HFFc6 (cell line): ENCODE measurements around the gene EXOC6B. TPM values are rescaled to one million over a fixed set of nuclear protein-coding genes. Genes with fewer than 3 reads are reported as not detected.

ENCODE experiments used
- DNase-seq: peaks from one replicate; pipeline ENCODE4 v3.0.0-alpha.2; 2018
- H3K27ac Mint-ChIP-seq: 2 replicates; pipeline ENCODE4 v1.8.0; 2020; ENCODE audit warnings: mild to moderate bottlenecking, mixed read lengths
- H3K27me3 Mint-ChIP-seq: 2 replicates; pipeline ENCODE4 v1.8.0; 2021; ENCODE audit warnings: mild to moderate bottlenecking, moderate library complexity, mixed read lengths; ENCODE audit not compliant: insufficient read depth
- H3K36me3 Mint-ChIP-seq: 2 replicates; pipeline ENCODE4 v1.8.0; 2021; ENCODE audit warnings: low read depth, mixed read lengths
- H3K4me1 Mint-ChIP-seq: 2 replicates; pipeline ENCODE4 v1.8.0; 2020; ENCODE audit warnings: low read depth, mixed read lengths
- H3K4me3 Mint-ChIP-seq: 2 replicates; pipeline ENCODE4 v1.8.0; 2020; ENCODE audit warnings: mild to moderate bottlenecking, moderate library complexity, mixed read lengths
- H3K9me3 Mint-ChIP-seq: 2 replicates; pipeline ENCODE4 v1.8.0; 2020; ENCODE audit warnings: mild to moderate bottlenecking, mixed read lengths
- total RNA-seq, 6 experiments: library from RNA; stranded (reverse); fragmentation: NEBNext Ultra II Directional; extraction: Animal tissue kit (Norgen Biotek cat#: 25700); gene quantifications; 2 replicates in 1 of 6; 3 replicates in 5 of 6; pipeline ENCODE4 v1.2.3, GENCODE V29; 2021
- TF ChIP-seq, protein P1 (sequence below): fragments of 200-600 bp; sonication (generic); IDR thresholded peaks from 2 replicates; pipeline ENCODE4 v1.5.0; 2021; ENCODE audit warnings: antibody characterized with exemption, mild to moderate bottlenecking

EXOC6B gene
- total RNA-seq, 6 experiments from 2014 or later: 24.8 to 33.0 (median 27.4) TPM

DNA sequence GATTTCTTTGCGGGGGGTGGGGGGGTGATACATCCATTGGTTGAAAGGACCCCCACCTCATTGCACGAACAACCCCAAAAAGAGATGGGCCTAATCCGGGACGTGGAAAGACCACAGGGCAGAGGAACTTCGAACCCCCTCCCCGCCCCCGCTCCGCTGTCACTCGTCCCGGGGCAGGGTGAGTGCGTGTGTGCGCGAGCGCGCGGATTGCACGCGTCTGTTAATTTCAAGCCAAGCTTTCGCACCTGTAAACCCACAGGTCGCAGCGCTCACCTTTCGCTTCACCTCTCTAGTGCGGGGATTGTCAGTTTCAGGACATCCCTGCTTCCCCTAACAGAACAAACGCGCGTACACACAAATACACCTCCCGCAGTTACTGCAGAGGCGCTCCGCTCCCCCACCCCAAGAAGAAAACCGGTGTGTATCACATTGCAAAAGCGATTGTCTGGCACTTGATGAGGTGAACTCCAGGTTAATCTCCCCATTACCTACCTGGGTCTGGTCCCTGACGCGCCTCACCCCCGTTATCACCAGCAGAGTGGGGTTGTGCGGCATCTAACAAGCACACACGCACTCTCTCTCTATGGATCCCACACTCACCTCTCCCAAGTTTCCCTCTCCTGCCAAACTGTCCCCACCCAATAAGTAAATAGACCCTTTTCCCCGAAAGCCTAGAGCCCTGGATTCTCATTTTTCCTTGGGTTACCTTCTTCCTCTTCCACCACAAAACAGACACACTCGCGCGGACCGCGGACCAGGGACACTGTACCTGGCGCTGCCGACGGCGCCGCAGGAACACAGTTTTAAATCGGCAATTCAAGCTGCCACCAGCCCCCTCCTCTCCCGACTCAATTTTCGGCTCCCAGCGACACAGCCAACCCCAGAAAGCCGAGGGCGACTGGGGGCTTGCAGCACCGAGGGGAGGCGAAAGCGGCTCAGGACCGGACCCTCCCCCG lies 679.2 kb downstream of the EXOC6B start:
- peak overlapping the region; percentile 20; the same call in 1 of the 2 replicates for H3K4me3 Mint-ChIP-seq
- no peaks in the 10 kb centered on the region; the same call in 1 of the 2 replicates for H3K9me3 Mint-ChIP-seq
- peaks cover 5% of the 10 kb centered on the region; the same call in 1 of the 2 replicates for H3K36me3 Mint-ChIP-seq
- TF ChIP-seq, protein P1, sequence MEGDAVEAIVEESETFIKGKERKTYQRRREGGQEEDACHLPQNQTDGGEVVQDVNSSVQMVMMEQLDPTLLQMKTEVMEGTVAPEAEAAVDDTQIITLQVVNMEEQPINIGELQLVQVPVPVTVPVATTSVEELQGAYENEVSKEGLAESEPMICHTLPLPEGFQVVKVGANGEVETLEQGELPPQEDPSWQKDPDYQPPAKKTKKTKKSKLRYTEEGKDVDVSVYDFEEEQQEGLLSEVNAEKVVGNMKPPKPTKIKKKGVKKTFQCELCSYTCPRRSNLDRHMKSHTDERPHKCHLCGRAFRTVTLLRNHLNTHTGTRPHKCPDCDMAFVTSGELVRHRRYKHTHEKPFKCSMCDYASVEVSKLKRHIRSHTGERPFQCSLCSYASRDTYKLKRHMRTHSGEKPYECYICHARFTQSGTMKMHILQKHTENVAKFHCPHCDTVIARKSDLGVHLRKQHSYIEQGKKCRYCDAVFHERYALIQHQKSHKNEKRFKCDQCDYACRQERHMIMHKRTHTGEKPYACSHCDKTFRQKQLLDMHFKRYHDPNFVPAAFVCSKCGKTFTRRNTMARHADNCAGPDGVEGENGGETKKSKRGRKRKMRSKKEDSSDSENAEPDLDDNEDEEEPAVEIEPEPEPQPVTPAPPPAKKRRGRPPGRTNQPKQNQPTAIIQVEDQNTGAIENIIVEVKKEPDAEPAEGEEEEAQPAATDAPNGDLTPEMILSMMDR: no peak
- H3K27ac Mint-ChIP-seq: no peak overlapping the region
- DNase-seq: no peak
- peaks cover 46% of the 10 kb centered on the region for H3K27me3 Mint-ChIP-seq
- H3K4me1 Mint-ChIP-seq: peaks cover 35% of the 10 kb centered on the region

DNA sequence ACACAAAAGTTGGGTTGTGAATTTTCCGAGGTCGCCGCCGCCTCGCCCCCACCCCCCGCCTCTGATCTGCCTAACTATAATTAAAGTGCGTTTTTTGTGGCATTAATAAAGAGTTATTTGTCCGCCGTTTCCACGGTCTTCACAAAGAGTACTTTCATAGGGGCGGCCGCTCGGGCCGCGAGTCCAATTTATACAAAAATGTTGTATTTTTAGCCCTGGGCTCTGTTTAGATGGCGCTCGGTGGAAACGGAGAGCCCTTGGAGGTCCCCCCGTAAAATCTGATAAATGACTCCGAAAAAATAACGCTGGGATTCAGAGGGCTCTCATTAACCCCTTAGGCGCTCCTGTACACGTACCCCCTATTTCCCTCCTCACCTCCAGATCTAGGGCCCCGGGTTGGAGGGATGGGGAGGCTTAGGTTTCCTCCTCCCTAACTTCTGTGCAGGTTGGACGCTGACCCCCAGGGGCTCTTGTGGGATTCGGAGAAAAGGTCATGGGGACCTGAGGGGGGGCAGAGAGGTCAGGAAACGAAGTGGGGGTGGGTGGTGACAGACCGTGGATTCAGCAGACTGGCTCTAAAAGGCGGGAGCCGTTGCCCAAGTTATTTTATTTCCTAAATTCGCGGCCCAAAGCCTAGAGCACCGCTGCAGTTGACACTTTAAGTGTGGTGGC lies 680.0 kb downstream of the EXOC6B start:
- peak overlapping the region; percentile 77 for H3K4me3 Mint-ChIP-seq
- H3K36me3 Mint-ChIP-seq: peaks cover 5% of the 10 kb centered on the region; the same call in 1 of the 2 replicates
- no peaks in the 10 kb centered on the region; the same call in 1 of the 2 replicates for H3K9me3 Mint-ChIP-seq
- H3K4me1 Mint-ChIP-seq: peaks cover 35% of the 10 kb centered on the region
- no peak for DNase-seq
- TF ChIP-seq, protein P1: no peak
- peaks cover 46% of the 10 kb centered on the region for H3K27me3 Mint-ChIP-seq
- H3K27ac Mint-ChIP-seq: no peak overlapping the region

DNA sequence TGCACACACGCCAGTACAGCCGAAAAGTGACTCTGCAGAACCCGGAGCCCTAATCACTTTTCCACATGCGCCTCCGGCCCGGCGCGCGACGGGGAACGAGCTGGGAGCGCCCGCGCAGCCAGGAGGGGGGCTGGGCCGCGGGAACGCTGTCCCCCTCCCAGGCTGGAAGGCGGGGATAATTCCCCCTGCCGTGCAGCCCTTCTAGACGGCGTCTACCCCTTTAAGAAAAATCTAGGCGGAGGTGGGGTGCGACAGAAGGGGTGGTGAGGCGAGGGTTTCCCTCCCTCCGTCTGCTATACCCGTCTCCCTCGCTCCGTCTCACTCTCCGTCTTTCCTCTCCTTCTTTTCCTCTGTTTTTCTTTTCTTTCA lies 680.6 kb downstream of the EXOC6B start:
- DNase-seq: no peak
- peaks cover 5% of the 10 kb centered on the region; the same call in 1 of the 2 replicates for H3K36me3 Mint-ChIP-seq
- peaks cover 33% of the 10 kb centered on the region for H3K4me1 Mint-ChIP-seq
- no peak overlapping the region for H3K27ac Mint-ChIP-seq
- H3K4me3 Mint-ChIP-seq: peak overlapping the region; percentile 77
- peaks cover 46% of the 10 kb centered on the region for H3K27me3 Mint-ChIP-seq
- TF ChIP-seq, protein P1: no peak
- H3K9me3 Mint-ChIP-seq: no peaks in the 10 kb centered on the region; the same call in 1 of the 2 replicates

DNA sequence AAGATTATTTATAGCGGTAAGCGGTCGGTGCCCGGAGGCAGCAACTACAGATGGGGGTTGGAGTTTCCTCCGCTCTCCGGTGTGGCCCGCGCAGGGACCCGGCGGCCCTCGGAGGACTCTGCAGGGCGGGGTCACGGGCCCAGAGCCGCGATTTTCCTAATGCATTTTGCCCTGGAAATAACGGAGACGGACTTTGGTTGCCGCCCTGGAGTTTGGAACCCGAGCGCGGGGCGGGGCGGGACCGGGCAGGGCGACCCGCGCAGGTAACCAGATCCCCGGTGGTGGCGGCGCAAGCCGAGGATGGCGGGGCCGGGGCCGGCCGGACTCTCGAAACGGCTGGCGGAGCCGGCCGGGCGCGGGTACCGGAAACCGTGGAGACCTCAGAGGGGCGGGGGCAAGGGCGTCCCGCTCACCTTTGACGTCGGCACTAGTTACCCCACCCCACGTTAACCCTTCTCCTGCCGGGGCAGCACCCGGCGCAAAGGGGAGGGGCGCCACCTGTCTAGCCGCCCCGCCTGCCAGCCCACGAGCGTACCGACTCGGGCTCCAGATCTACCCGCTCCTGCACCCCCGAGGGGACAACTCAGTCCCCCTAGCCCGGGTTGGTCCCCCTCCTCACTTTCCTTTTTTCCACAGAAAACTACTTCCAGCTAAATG lies 681.1 kb downstream of the EXOC6B start:
- no peak overlapping the region for H3K27ac Mint-ChIP-seq
- peaks cover 27% of the 10 kb centered on the region for H3K4me1 Mint-ChIP-seq
- H3K27me3 Mint-ChIP-seq: peaks cover 43% of the 10 kb centered on the region
- H3K9me3 Mint-ChIP-seq: no peaks in the 10 kb centered on the region; the same call in 1 of the 2 replicates
- TF ChIP-seq, protein P1: no peak
- H3K36me3 Mint-ChIP-seq: peaks cover 5% of the 10 kb centered on the region; the same call in 1 of the 2 replicates
- DNase-seq: no peak
- peak overlapping the region; percentile 50; the same call in 1 of the 2 replicates for H3K4me3 Mint-ChIP-seq

DNA sequence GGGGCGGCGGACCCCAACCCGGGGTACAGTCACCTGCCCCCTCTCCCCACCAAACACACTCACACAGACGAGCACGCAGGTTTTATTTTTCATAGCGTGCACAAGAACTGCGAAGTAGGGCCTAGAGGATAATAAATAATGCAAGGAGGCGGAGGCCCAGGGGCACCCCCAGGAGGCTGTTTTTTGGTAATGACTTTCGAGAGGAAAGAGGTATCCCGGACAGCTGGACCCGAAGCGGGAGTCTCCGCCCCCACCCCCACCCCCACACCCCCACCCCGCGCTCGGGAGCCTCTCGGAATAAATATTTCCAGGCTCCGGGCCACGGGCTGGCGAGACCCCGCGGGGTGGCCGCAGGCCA lies 681.6 kb downstream of the EXOC6B start:
- TF ChIP-seq, protein P1: no peak
- DNase-seq: no peak
- Mint-ChIP-seq H3K4me3 (no peak overlapping the region), H3K27ac (no peak overlapping the region), H3K4me1 (peaks cover 22% of the 10 kb centered on the region), H3K36me3 (peaks cover 5% of the 10 kb centered on the region; the same call in 1 of the 2 replicates), H3K9me3 (no peaks in the 10 kb centered on the region; the same call in 1 of the 2 replicates), H3K27me3 (peaks cover 42% of the 10 kb centered on the region)
